ENCODE results near the gene ADM5.
"Not testable (repeated sequence)": the region's sequence is repeated elsewhere in the genome, so short reads cannot be mapped to it uniquely, and the experiment has no call there.

ADM5 gene

GRCh38 chr19:49699364-49699763, 10.0 kb downstream of the ADM5 start:
- DNase-seq (ENCODE audit: low read depth in 2 of 2, low spot score in 1 of 2) = no peak

GRCh38 chr19:49700563-49700962, 11.2 kb downstream of the ADM5 start:
- no peak for DNase-seq (ENCODE audit: low read depth in 2 of 2, low spot score in 1 of 2)

GRCh38 chr19:49701271-49701786, 11.9 kb downstream of the ADM5 start:
- no peak for DNase-seq (ENCODE audit: low read depth in 2 of 2, low spot score in 1 of 2)

GRCh38 chr19:49704888-49705642, 15.7 kb downstream of the ADM5 start:
- no peak for DNase-seq (ENCODE audit: low read depth in 2 of 2, low spot score in 1 of 2)

- DNase-seq (ENCODE audit: low read depth in 2 of 2, low spot score in 1 of 2) = no peak
Measured at GRCh38 chr19:49705919-49706318, 16.5 kb downstream of the ADM5 start.

- no peak for DNase-seq (ENCODE audit: low read depth in 2 of 2, low spot score in 1 of 2)
Measured at GRCh38 chr19:49710372-49710951, 21.1 kb downstream of the ADM5 start.

- no peak for DNase-seq (ENCODE audit: low read depth in 2 of 2, low spot score in 1 of 2)
Measured at GRCh38 chr19:49712397-49712859, 23.0 kb downstream of the ADM5 start.

- no peak for DNase-seq (ENCODE audit: low read depth in 2 of 2, low spot score in 1 of 2)
Measured at GRCh38 chr19:49713236-49713845, 23.9 kb downstream of the ADM5 start.

- no peak for DNase-seq (ENCODE audit: low read depth in 2 of 2, low spot score in 1 of 2)
Measured at GRCh38 chr19:49716154-49716553, 26.8 kb downstream of the ADM5 start.

GRCh38 chr19:49718511-49718910, 29.1 kb downstream of the ADM5 start:
- no peak for DNase-seq (ENCODE audit: low read depth in 2 of 2, low spot score in 1 of 2)

- no peak for DNase-seq (ENCODE audit: low read depth in 2 of 2, low spot score in 1 of 2)
Measured at GRCh38 chr19:49718991-49719390, 29.6 kb downstream of the ADM5 start.

GRCh38 chr19:49719420-49719819, 30.0 kb downstream of the ADM5 start:
- not testable (repeated sequence) for DNase-seq (ENCODE audit: low read depth in 2 of 2, low spot score in 1 of 2)

GRCh38 chr19:49727217-49728030, 38.0 kb downstream of the ADM5 start:
- no peak for DNase-seq (ENCODE audit: low read depth in 2 of 2, low spot score in 1 of 2)

- DNase-seq (ENCODE audit: low read depth in 2 of 2, low spot score in 1 of 2) = no peak
Measured at GRCh38 chr19:49730166-49730565, 40.8 kb downstream of the ADM5 start.

- DNase-seq (ENCODE audit: low read depth in 2 of 2, low spot score in 1 of 2) = no peak
Measured at GRCh38 chr19:49738268-49738667, 48.9 kb downstream of the ADM5 start.

GRCh38 chr19:49739098-49739497, 49.7 kb downstream of the ADM5 start:
- DNase-seq (ENCODE audit: low read depth in 2 of 2, low spot score in 1 of 2) = no peak

- DNase-seq (ENCODE audit: low read depth in 2 of 2, low spot score in 1 of 2) = no peak
Measured at GRCh38 chr19:49739933-49740332, 50.5 kb downstream of the ADM5 start.
